ENCODE data around the gene SPATA24. TPM values are rescaled to one million over a fixed set of nuclear protein-coding genes. Genes with fewer than 3 reads are reported as not detected.

SPATA24 gene
- total RNA-seq, 1 experiment from 2014 or later: 9.8 TPM

- BruUV-seq (replicated peaks): no TSS peak
- no peak for TF ChIP-seq CTCF (IDR thresholded peaks at IDR 0.05; ENCODE audit: unreplicated experiment)
- no peak overlapping the region for H3K4me3 Mint-ChIP-seq (ENCODE audit: unreplicated experiment)
- no peaks in the 10 kb centered on the region for H3K9me3 Mint-ChIP-seq (ENCODE audit: unreplicated experiment)
- CTCF ChIA-PET: interaction anchor here (0.6 to 11.6 kb wide), 13 partner anchors 10 to 349 kb away, joined by 3 to 434 read pairs (median 4); partner anchors contain the start of gene SPATA24
- POLR2A ChIA-PET: interaction anchor here (0.5 to 1.5 kb wide), 5 partner anchors 13 to 95 kb away, joined by 3 to 4 read pairs (median 3); partner anchors contain the start of gene DNAJC18
- no peaks in the 10 kb centered on the region for H3K27me3 Mint-ChIP-seq (ENCODE audit: insufficient read depth, unreplicated experiment)
- peaks cover 33% of the 10 kb centered on the region for H3K36me3 Mint-ChIP-seq (ENCODE audit: insufficient read depth, unreplicated experiment)
- H3K4me1 Mint-ChIP-seq (ENCODE audit: insufficient read depth, unreplicated experiment): no peaks in the 10 kb centered on the region
- H3K27ac Mint-ChIP-seq (ENCODE audit: low read depth, unreplicated experiment): no peak overlapping the region
- intact Hi-C loops (cut with micrococcal nuclease): no loop called here
- DNase-seq (ENCODE audit: unreplicated experiment): no peak
These were observed 15.6 kb upstream of the SPATA24 start for GRCh38 chr5:139419226-139420192.

- no peak for TF ChIP-seq CTCF (IDR thresholded peaks at IDR 0.05; ENCODE audit: unreplicated experiment)
- no peak overlapping the region for H3K4me3 Mint-ChIP-seq (ENCODE audit: unreplicated experiment)
- H3K27ac Mint-ChIP-seq (ENCODE audit: low read depth, unreplicated experiment): no peak overlapping the region
- CTCF ChIA-PET: interaction anchor here (0.7 to 11.6 kb wide), 8 partner anchors 10 to 349 kb away, joined by 3 to 434 read pairs (median 4); partner anchors contain the start of gene SPATA24
- no peaks in the 10 kb centered on the region for H3K27me3 Mint-ChIP-seq (ENCODE audit: insufficient read depth, unreplicated experiment)
- no peak for DNase-seq (ENCODE audit: unreplicated experiment)
- intact Hi-C loops (cut with micrococcal nuclease): no loop called here
- BruUV-seq (replicated peaks): no TSS peak
- POLR2A ChIA-PET: interaction anchor here (0.7 to 1.4 kb wide), 3 partner anchors 12 to 96 kb away, joined by 3 to 4 read pairs (median 3); partner anchors contain the start of gene SPATA24
- peaks cover 26% of the 10 kb centered on the region for H3K36me3 Mint-ChIP-seq (ENCODE audit: insufficient read depth, unreplicated experiment)
- H3K4me1 Mint-ChIP-seq (ENCODE audit: insufficient read depth, unreplicated experiment): no peaks in the 10 kb centered on the region
- no peaks in the 10 kb centered on the region for H3K9me3 Mint-ChIP-seq (ENCODE audit: unreplicated experiment)
These were observed 14.9 kb upstream of the SPATA24 start for GRCh38 chr5:139418793-139419192.

- CTCF ChIA-PET: interaction anchor here (0.5 to 11.6 kb wide), 3 partner anchors 36 to 326 kb away, joined by 3 to 434 read pairs (median 4); no protein-coding TSS in a partner anchor
- peaks cover 19% of the 10 kb centered on the region for H3K36me3 Mint-ChIP-seq (ENCODE audit: insufficient read depth, unreplicated experiment)
- TF ChIP-seq CTCF (IDR thresholded peaks at IDR 0.05; ENCODE audit: unreplicated experiment): no peak
- POLR2A ChIA-PET: no interaction called here
- no peak for DNase-seq (ENCODE audit: unreplicated experiment)
- H3K27ac Mint-ChIP-seq (ENCODE audit: low read depth, unreplicated experiment): no peak overlapping the region
- no peak overlapping the region for H3K4me3 Mint-ChIP-seq (ENCODE audit: unreplicated experiment)
- H3K9me3 Mint-ChIP-seq (ENCODE audit: unreplicated experiment): no peaks in the 10 kb centered on the region
- intact Hi-C loops (cut with micrococcal nuclease): no loop called here
- no peaks in the 10 kb centered on the region for H3K27me3 Mint-ChIP-seq (ENCODE audit: insufficient read depth, unreplicated experiment)
- BruUV-seq (replicated peaks): no TSS peak
- H3K4me1 Mint-ChIP-seq (ENCODE audit: insufficient read depth, unreplicated experiment): no peaks in the 10 kb centered on the region
These were observed 13.3 kb upstream of the SPATA24 start for GRCh38 chr5:139417214-139417613.

- peaks cover 16% of the 10 kb centered on the region for H3K36me3 Mint-ChIP-seq (ENCODE audit: insufficient read depth, unreplicated experiment)
- H3K4me3 Mint-ChIP-seq (ENCODE audit: unreplicated experiment): no peak overlapping the region
- no peak for DNase-seq (ENCODE audit: unreplicated experiment)
- no peaks in the 10 kb centered on the region for H3K4me1 Mint-ChIP-seq (ENCODE audit: insufficient read depth, unreplicated experiment)
- POLR2A ChIA-PET: interaction anchor here (1.4 kb wide), 1 partner anchor 10 kb away, joined by 4 read pairs; no protein-coding TSS in a partner anchor
- no peaks in the 10 kb centered on the region for H3K9me3 Mint-ChIP-seq (ENCODE audit: unreplicated experiment)
- no peak overlapping the region for H3K27ac Mint-ChIP-seq (ENCODE audit: low read depth, unreplicated experiment)
- intact Hi-C loops (cut with micrococcal nuclease): no loop called here
- CTCF ChIA-PET: interaction anchor here (0.5 to 11.6 kb wide), 2 partner anchors 97 to 327 kb away, joined by 3 to 434 read pairs; no protein-coding TSS in a partner anchor
- H3K27me3 Mint-ChIP-seq (ENCODE audit: insufficient read depth, unreplicated experiment): no peaks in the 10 kb centered on the region
- TF ChIP-seq CTCF (IDR thresholded peaks at IDR 0.05; ENCODE audit: unreplicated experiment): no peak
- no TSS peak for BruUV-seq (replicated peaks)
These were observed 12.8 kb upstream of the SPATA24 start for GRCh38 chr5:139416651-139417050.

Measured in MCF 10A (cell line).